Tibial artery (tissue), 4 donors: ENCODE measurements around the gene ZRANB3.
"Not testable (repeated sequence)": the region's sequence is repeated elsewhere in the genome, so short reads cannot be mapped to it uniquely, and the experiment has no call there.

Experiments used
- DNase-seq, 2 donors: peaks; one replicate each; pipeline ENCODE4 v3.0.0-alpha.2; 2019
- H3K27ac ChIP-seq, 2 donors: fragments of 200-600 bp; sonication (generic) in 1 of 2; 1 replicate in 1 of 2; 2 replicates in 1 of 2; pipeline ENCODE4 v1.5.1; 2018 to 2019; ENCODE audit warnings: mild to moderate bottlenecking in 1 of 2
- H3K27me3 ChIP-seq, 2 donors: fragments of 200-600 bp; sonication (generic) in 1 of 2; one replicate each; pipeline versions ENCODE4 v1.5.1 to v1.6.0; 2016 to 2019
- H3K36me3 ChIP-seq, 3 donors: fragments of 200-600 bp; sonication (generic) in 2 of 3; one replicate each; pipeline ENCODE4 v1.5.1; 2016 to 2019; ENCODE audit warnings: mild to moderate bottlenecking in 2 of 3
- H3K4me1 ChIP-seq, 4 donors: fragments of 200-600 bp; sonication (generic) in 2 of 4; 1 replicate in 3 of 4; 2 replicates in 1 of 4; pipeline ENCODE4 v1.5.1; 2016 to 2019
- H3K4me3 ChIP-seq, 2 donors: fragments of 200-600 bp; sonication (generic) in 1 of 2; 1 replicate in 1 of 2; 2 replicates in 1 of 2; pipeline ENCODE4 v1.5.1; 2018 to 2019; ENCODE audit warnings: mild to moderate bottlenecking in 2 of 2
- H3K9me3 ChIP-seq, 3 donors: fragments of 200-600 bp; sonication (generic) in 1 of 3; one replicate each; pipeline ENCODE4 v1.5.1; 2016 to 2019
- CTCF ChIP-seq, 2 experiments: fragments of 200-600 bp in 1 of 2; fragments of 450-650 bp in 1 of 2; IDR thresholded peaks; one replicate each; pipeline ENCODE4 v1.5.1; 2017 to 2019; ENCODE audit warnings: antibody characterized with exemption in 2 of 2, mild to moderate bottlenecking in 1 of 2, moderate library complexity in 1 of 2
- intact Hi-C: fragments of 100-400 bp; cut with DNase I; formaldehyde crosslinking; loops from one replicate; pipeline ENCODE4 v1.15.0; 2023; ENCODE audit warnings: low total_unique reads

ZRANB3 gene

GRCh38 chr2:135125940-135126339 is 405.1 kb downstream of the ZRANB3 start:
- Histone ChIP-seq H3K4me1 (no peaks in the 10 kb centered on the region), H3K9me3 (no peaks in the 10 kb centered on the region), H3K27me3 (no peaks in the 10 kb centered on the region), H3K27ac (no peak overlapping the region), H3K36me3 (peaks cover 35 to 75% (median 59%) of the 10 kb centered on the region in 3 donors), H3K4me3 (no peak overlapping the region)
- DNase-seq: no peak
- TF ChIP-seq CTCF (IDR thresholded peaks at IDR 0.05): no peak
- intact Hi-C loops: no loop called here

GRCh38 chr2:135124924-135125886 is 405.8 kb downstream of the ZRANB3 start:
- Histone ChIP-seq H3K4me1 (no peaks in the 10 kb centered on the region), H3K9me3 (no peaks in the 10 kb centered on the region), H3K4me3 (no peak overlapping the region), H3K27ac (no peak overlapping the region), H3K27me3 (no peaks in the 10 kb centered on the region), H3K36me3 (peaks cover 28 to 67% (median 51%) of the 10 kb centered on the region in 3 donors)
- DNase-seq: no peak
- no peak for TF ChIP-seq CTCF (IDR thresholded peaks at IDR 0.05)
- intact Hi-C loops: no loop called here

- H3K4me1 ChIP-seq, DNase-seq, H3K27me3 ChIP-seq, H3K4me3 ChIP-seq, intact Hi-C loops, H3K27ac ChIP-seq, H3K9me3 ChIP-seq: not testable (repeated sequence)
- H3K36me3 ChIP-seq: peaks cover 4 to 43% (median 22%) of the 10 kb centered on the region in 3 donors
These were observed 409.4 kb downstream of the ZRANB3 start for GRCh38 chr2:135121658-135122039.

- no peaks in the 10 kb centered on the region for H3K27me3 ChIP-seq
- no peaks in the 10 kb centered on the region for H3K9me3 ChIP-seq
- TF ChIP-seq CTCF (IDR thresholded peaks at IDR 0.05): no peak
- intact Hi-C loops: no loop called here
- no peak overlapping the region for H3K4me3 ChIP-seq
- peaks cover 0 to 38% (median 20%) of the 10 kb centered on the region in 3 donors for H3K36me3 ChIP-seq
- DNase-seq: no peak
- H3K27ac ChIP-seq: no peak overlapping the region
- no peaks in the 10 kb centered on the region for H3K4me1 ChIP-seq
These were observed 409.9 kb downstream of the ZRANB3 start for GRCh38 chr2:135121016-135121657.

- H3K36me3 ChIP-seq: peaks cover 5 to 36% (median 14%) of the 10 kb centered on the region in 3 donors
- intact Hi-C loops: no loop called here
- no peaks in the 10 kb centered on the region for H3K9me3 ChIP-seq
- H3K4me1 ChIP-seq: no peaks in the 10 kb centered on the region
- no peak overlapping the region for H3K4me3 ChIP-seq
- H3K27me3 ChIP-seq: no peaks in the 10 kb centered on the region
- no peak overlapping the region for H3K27ac ChIP-seq
- no peak for DNase-seq
- TF ChIP-seq CTCF (IDR thresholded peaks at IDR 0.05): no peak
These were observed 411.4 kb downstream of the ZRANB3 start for GRCh38 chr2:135119582-135119981.

- intact Hi-C loops: no loop called here
- H3K36me3 ChIP-seq: peaks cover 5 to 50% (median 26%) of the 10 kb centered on the region in 3 donors
- no peaks in the 10 kb centered on the region for H3K27me3 ChIP-seq
- no peak for TF ChIP-seq CTCF (IDR thresholded peaks at IDR 0.05)
- no peak overlapping the region for H3K4me3 ChIP-seq
- no peak overlapping the region for H3K27ac ChIP-seq
- no peak for DNase-seq
- H3K9me3 ChIP-seq: no peaks in the 10 kb centered on the region
- H3K4me1 ChIP-seq: no peaks in the 10 kb centered on the region
These were observed 417.7 kb downstream of the ZRANB3 start for GRCh38 chr2:135113322-135113721.

- DNase-seq, H3K27ac ChIP-seq, H3K4me1 ChIP-seq, intact Hi-C loops, H3K27me3 ChIP-seq, H3K9me3 ChIP-seq, H3K4me3 ChIP-seq: not testable (repeated sequence)
- peaks cover 0 to 26% (median 12%) of the 10 kb centered on the region in 3 donors for H3K36me3 ChIP-seq
These were observed 425.3 kb downstream of the ZRANB3 start for GRCh38 chr2:135105513-135106316.
